GM19351 (cell line): Measurements from ENCODE around the gene PAQR7.

Experiments
- ATAC-seq: cut with Tn5 transposase; IDR thresholded peaks from one replicate; pipeline ENCODE4 v1.9.1; 2021; ENCODE audit warnings: mild to moderate bottlenecking, moderate library complexity; ENCODE audit not compliant: unreplicated experiment

PAQR7 gene

DNA sequence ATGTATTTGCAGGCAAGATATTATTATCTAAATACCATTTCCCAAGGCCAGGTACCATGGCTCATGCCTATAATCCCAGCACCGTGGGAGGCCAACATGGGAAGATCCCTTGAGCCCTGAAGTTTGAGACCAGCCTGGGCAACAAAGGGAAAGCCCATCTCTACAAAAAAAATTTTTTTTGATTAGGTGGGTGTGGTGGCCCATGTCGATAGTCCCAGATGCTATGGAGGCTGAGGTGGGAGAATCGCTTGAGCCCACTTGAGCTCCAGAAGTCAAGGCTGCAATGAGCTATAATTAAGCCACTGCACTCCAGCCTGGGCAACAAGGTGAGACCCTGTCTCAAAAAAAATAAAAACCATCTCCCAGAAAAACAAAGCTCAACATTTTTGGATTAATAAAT, 28.5 kb upstream of the PAQR7 start:
- no peak for ATAC-seq

DNA sequence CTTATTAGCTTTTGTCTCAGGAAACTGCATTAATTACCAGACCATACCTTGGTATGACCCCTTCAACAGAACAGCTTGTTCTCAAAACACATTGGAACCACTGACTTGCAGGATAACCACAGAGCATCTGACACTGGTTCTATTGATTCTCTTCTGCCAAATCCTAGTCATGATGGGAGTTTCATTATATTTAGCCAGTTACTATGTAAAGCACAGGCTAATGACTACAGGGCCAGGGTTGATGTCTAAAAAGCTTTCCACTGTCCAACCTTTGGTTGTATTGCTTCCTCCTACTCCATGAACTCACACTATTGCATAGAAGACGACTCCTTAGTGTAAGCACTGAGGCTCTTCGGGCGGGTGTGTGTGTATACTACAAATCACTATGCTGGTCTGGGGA, 27.0 kb upstream of the PAQR7 start:
- ATAC-seq, result no peak

DNA sequence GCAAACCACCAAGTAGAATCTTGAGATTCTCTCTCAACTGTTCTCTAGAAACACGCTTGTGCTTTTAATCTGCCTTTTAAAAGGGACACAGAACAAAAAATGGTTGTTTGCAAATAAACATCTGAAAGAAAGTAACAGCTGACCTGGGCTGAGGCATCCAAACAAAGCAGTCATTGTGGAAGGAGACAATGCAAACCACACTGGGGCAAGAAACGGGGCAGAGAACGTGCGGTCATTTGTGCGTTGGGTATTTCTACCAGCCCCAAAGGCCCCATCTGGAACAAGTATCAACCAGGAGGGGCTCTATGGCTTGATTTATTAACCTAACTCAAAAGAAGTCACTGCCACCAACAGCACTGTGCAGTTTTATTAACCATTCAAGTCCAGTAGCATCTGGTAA, 24.7 kb upstream of the PAQR7 start:
- no peak for ATAC-seq

DNA sequence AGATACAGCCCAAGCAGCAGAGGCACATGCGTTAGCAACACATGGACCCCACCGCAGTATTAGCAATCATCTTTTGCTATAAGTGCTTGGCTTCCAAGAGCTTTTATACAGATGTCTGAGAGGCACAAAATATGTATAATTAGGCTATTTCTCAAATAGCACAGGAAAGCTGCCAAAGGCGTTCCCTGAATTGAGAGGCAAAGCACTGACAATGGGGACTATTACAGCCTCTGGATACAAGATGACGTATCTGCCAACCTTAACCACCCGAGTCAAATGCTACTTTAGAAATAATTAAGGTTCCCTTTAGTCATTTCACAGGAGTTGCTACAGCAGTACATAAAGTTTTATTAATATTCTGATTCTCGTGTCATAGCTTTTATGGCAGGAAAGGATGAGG, 24.3 kb upstream of the PAQR7 start:
- ATAC-seq, result no peak

DNA sequence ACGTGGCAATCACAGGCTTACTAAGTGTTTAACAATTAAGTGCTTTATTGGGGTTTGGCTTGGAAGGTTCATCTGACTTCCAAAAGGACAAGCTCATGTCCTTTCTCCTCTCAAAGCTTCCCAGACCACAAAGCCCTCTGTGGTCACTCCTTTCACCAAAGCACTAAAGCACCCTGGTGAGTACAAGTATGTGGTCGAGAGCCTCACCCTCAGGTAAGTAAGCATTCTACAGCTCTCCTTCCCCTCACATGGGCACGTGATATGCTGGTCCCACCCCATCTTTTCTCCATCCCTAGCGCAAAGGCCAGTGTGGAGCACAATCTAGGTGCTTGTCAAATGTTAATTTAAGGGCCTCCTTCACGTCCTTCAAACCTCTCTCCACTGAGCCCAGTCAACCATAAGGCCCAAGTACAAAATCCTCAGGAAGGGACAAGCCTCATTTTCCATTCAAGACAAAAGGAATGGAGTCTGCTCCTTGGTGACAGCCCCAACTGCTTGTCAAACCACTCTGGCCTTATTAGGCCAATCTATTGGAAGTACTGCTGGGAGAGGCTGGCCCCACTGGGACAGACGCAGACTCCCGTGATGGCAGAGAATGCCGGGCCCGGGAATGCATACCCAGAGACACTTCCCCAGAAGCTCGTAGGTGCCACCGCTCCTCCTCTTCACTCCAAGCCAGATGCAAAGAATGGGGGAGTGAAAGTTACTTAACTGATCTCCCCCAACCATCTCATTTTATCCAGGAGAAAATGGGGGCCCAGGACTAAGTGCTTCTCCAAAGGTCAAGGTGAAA, 22.9 kb upstream of the PAQR7 start:
- no peak for ATAC-seq

DNA sequence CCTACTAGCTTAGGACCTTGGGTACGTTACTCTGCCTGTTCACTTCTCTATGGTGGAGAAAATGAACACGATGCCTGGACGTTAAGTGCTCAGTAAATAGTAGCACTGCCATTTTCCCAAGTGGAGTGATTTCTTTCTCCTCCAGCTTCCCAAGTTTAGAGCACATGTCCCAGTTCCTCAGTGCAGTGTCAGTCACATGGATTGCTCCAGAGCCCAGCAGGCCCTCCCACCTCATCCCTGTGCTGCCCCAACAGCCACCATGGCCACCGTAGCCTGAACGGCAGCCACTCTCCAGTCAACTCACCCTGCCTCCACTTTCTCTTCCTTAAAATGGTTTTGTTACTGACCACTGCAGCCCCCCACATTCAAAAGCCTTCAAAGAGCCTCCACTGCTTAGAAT, 22.2 kb upstream of the PAQR7 start:
- no peak for ATAC-seq

DNA sequence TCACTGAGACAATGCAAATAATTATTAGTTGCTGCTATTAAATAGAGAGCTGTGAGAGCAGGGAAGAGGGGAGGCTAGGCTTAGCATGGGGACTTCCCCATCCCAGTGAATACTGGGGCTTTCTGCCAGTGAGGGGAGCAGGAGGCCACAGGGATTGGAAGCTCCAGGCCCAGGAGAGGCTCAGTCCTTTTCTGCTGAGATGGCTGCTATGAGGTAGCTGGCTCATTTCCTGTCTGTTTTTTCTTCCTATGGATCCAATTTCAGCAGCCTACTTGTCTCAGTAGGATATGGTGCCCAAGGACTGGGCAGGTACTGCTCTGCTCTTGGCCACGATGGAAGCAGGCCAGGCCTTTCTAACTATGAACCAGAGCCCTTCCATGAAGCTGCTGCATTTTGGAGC, 20.8 kb upstream of the PAQR7 start:
- no peak for ATAC-seq

DNA sequence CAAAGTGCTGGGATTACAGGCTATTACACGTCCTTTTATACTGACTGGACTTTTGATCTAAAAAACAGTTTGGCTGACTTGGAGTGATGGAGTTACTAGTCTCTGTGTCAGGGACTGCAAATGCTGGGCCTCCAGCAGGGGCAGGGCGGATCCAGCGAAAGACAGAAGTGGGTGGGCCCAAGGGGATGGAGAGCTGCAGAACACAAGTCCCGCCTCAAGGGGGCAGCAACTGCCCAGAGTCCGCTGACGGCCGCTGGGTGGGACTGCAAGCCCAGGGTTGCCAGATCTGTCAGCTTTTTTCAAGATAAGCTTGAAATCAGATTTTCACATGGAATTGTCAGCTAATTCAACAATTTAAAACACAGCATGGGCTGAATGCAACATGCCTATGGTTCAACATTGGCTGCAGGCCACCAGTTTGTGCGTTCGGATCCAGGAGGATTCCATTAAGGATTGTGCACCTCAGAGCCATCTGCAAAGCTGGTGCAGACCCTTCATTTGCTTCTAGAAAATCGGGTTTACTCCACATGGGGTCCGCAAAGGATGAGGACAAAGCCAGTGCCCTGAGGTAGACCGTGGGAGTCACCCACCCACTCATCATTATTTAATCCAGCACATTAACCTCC, 20.0 kb upstream of the PAQR7 start:
- peak; percentile 82 for ATAC-seq

DNA sequence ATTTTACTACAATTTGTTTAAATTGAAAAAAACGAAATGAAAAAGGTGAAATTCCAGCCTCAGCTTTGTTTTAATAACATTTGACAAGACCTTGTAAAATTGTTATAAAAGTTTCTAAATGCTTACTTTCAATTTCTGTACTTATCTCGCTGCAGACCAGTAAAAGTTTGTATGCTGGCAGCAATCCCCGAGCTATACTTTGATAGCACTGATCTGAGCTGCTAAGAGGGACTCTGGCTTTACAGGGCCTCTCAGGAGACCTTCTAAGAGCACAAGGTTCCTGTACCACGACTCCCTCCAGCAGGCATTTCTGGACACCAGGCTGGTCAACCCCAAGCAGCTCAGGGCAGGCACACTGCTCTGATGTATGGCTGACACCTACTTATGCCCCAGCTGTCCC, 17.6 kb upstream of the PAQR7 start:
- no peak for ATAC-seq

DNA sequence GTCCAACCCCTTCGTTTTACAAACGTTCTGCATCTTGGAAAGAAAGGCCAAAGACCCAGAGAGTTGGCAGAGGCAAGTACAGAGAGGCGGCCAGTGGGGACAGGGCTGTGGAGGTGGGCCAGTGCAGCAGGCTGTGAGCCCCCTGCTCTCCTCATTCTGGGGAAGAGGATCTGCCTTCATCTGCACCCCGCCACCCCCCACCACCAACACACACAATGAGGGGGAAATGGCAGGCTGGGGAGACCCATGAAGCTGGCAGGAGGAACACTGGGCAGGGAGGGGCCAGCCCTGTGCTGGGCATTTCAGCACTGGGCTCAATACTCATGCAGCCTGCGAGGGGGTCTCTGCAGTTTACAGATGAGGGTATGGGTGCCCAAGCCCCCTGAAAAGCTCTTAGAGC, 16.1 kb upstream of the PAQR7 start:
- no peak for ATAC-seq

DNA sequence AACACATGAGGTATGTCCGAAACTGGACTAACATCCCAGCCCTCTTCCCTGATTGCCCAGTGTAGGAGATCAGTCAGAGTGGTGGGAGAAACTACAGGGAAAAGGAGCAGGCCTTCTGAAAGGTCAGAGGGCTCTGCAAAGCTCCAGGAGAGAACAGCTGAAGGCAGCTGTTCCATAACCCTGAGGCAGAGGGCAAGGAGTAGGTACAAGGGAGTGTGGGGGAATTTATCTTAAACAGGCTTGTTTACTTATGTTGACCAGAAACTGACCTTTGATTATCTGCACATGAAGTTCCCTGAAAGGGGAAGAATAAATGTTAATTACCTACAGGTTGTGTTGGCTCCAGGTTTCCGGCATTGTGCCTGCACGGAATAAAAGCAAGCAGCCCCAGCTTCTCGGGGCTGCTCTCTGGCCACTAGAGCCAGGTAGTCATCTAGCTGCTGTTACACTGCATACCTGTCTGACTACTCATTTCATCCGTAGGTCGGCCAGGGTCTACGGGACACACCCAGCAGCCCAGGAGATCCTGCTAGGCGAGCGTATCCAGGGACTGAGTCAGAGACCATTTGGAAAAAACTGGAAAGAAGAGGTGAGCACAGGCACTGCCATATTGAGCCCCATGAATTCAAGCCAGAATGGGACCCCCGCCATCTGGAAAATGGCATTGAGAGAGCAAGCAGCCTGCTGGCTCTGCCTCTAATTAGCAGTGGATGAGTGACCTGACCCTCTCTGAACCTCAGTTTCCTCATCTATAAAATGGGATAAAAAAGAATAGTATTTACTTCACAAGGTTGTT, 14.9 kb upstream of the PAQR7 start:
- no peak for ATAC-seq

DNA sequence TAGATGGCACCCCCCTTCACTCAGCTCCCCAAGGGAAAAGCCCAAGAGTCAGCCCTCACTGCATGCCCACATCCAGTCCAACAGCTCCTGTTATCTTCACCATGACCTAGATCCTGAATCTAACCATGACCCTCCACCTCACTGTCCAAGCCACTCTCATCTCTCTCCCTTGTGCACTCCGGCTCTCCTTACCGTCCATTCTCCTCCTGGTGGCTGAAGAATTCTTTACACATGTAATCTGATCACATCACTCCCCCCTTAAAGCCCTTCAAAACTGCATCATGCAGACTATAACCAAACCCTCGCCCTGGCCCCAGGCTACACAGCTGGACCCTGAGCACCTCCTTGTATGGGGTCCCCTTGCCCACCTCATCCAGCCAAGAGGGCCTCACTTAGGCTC, 14.0 kb upstream of the PAQR7 start:
- ATAC-seq, result no peak

DNA sequence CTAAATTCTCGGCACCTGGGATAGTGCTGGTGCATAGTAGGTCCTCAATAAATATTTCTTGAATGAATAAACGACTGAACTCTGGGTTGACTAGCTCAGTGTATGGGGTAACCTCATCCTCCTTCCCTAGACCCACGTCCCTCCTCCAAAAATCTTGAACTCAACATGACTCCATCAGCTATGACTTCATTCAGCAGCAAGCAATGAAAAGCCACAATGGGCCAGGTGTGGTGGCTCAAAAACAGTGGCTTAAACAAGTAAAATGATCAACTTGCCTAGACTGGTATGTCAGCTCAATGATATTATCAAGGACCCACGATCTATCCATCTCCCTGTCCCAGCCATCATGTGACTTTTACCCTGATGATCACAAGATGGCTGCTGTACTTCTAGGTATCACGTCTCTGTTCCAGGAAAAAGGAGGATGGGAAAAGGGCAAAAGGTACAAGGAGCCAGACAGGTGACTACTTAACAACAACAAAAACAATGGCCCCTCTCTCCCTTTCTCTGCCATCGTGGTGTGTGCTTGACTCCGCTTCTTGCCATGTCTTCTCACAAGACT, 13.0 kb upstream of the PAQR7 start:
- ATAC-seq, result no peak

DNA sequence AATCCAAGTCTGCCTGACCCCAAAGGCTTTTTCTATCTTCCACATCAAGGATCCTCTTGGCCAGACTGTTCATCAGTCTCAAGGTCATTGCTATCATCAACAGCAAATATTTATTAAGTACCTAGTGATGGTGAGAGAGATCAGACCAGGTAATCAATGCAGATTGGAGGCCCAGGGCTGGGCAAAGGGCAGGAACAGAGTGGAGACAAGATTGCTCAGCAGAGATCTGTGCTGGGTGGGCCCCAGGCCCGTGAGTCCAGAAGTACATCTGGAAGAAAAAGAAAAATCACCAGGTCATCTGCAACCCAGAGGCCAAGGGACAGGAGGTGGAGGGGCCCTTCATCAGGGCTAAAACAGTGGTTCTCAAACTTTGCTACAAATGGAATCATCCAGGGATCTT, 10.1 kb upstream of the PAQR7 start:
- ATAC-seq, result no peak

DNA sequence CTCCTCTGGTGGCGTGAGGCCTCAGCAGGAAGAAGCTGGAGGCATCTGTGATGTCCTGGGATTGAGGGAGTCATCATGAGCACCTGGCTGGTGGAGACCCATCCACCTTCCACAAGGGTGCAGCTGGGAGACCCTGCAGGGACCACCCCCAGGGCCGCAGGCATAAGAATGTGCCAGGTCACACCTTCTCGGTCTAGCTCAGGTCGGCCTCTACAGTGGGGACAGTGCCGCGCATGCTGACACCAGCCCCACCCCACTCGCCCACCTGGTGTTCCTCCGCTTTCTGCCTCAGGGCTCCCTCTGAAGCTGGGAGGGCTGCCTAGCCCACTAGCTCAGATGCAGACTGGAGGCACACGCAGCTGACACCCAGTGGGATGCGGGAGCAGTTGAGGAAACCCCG, 5.8 kb upstream of the PAQR7 start:
- ATAC-seq, result no peak

DNA sequence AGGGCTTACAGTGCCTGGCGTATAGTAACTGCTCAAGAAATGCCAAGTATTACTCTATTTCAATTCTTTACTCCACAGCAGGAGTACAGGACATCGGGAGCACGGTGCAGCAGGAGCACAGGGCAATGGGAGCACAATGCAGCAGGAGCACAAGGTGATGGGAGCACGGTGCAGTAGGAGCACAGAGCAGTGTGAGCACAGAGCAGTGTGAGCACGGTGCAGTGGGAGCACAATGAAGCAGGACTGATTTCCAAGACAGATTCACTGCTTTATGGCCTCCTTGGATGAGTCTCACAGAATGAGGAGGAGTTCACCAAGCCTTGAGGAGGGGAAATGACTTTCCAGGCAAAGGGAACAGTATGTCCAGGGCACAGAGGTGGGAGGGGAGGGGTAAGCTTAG, 5.0 kb upstream of the PAQR7 start:
- ATAC-seq, result no peak

DNA sequence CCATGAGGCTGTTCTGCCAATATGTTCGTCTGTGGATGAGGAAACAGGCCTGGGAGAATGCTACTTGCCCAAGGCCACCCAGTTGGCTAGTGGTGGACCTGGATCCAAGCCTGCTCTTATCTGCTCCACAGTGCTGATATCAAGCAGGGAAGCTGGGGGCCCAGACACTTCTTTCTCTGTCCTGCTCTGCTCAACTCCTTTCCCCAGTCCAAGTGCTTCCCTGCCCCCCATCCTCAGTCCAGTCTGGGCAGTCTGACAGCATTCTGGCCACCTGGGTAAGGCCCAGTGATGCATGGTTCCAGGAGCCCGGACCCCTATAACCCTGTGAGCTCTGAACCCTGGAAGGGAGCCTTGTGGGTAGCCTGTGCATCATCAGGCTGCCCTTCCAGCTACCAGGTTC, 4.2 kb upstream of the PAQR7 start:
- ATAC-seq, result no peak

DNA sequence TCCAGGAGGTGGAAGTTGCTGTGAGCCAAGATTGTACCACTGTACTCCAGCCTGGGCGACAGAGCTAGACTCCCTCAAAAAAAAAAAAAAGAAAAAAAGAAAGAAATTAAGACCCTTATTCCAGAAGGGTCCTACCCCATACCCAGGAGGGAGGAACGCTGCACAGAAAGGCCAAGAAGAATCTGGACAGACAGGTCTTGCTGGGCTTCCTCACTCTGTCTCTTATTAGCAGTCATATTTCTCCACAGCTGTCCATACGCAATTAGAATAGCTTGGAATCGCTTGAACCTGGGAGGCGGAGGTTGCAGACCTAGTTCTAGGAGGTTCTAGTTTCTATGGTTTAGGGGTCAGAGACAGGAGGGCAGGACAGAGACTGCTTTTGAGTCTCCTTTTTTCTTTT, 3.2 kb upstream of the PAQR7 start:
- no peak for ATAC-seq

DNA sequence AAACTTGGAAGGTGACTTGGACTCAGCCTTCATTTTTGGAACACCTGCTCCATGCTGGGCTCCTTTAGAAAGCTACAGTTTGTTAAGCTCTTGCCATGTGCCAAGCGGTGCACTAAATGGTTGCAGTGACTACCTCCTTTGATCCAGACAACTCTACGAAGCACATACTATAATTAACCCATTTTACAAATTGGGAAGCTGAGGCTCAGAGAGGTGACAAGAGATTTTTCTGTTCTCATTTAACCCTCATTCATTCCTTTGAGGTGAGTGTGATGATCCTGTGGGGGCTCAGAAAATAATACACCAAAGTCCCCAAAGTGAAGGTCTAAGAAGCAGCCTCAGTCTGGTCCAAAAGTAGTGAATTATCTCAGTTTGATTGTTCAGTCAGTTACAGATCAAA, 1.6 kb upstream of the PAQR7 start:
- no peak for ATAC-seq

DNA sequence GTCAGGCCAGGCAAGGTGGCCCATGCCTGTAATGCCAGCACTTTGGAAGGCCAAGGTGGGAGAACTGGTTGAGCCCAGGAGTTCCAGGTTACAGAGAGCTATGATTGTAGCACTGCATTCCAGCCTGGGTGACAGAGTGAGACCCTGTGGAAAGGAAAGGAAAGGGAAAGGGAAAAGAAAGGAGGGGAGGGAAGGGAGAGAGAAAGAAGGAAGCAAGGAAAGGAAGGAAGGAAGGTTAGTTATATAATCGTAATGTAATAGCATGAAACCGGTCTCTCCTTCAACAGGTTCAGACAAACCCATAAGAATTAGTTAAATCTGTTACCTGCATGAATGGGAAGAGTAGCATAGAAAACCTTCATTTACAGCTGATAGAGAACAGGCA, 1.2 kb upstream of the PAQR7 start:
- ATAC-seq, result no peak

DNA sequence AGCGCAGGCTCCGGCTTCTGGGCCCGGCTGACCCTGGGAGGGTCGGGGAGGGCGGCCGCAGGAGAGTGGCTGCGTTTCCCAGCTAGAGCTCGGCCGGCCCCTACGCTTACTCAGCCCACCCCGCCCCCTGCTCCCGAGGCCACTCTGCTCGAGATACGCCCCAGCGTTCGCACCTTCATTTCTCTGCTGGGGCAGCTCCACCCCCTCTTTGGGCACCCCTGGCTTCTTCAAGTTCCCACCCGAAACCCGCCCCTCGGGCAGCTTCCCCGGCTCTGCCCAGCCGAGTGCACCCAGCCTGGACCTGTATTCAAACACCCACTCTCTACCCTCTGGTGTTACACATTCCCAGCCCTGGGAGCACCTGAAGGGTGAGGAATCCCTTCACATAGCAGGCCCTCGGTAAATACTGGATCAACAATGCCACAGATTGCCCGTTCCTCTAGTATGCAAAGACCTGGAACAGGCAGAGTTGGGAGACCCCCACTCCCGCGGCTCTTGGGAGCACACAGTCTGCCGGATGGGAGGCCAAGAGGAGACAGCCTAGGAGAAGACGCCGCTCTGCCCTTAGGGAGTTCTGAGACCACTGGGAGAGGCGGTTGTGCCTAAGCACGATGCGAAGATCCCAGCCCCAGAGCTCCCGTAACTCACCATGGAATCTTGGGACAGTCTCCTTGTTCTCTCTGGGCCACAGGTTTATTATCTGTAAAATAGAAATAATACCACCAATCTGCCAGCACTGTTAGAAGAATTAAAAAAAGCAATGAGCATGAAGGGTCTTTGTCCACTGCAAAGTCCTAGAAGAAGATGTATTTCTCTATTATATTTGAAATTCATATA, 566 bp upstream of the PAQR7 start:
- no peak for ATAC-seq
